HG03378 (cell line): ENCODE results near the gene XAGE2.

Experiments
- ATAC-seq: cut with Tn5 transposase; IDR thresholded peaks from one replicate; pipeline ENCODE4 v1.9.1; 2021; ENCODE audit warnings: mild to moderate bottlenecking, moderate library complexity; ENCODE audit not compliant: unreplicated experiment

Gene XAGE2

GRCh38 chrX:52422884-52423283, 54.1 kb downstream of the XAGE2 start:
- no peak for ATAC-seq

- no peak for ATAC-seq
Observed at GRCh38 chrX:52424656-52425055, 55.8 kb downstream of the XAGE2 start.
